PC-3 (cell line): ENCODE results near the gene GRM1. TPM values are rescaled to one million over a fixed set of nuclear protein-coding genes. Genes with fewer than 3 reads are reported as not detected.

Source experiments
- ATAC-seq: fragments of 200-7000 bp; cut with Tn5 transposase; 2 replicates; pipeline ENCODE4 v1.9.1; 2020; ENCODE audit warnings: mild to moderate bottlenecking, moderate library complexity
- BruUV-seq: library from RNA; stranded (reverse); fragments of 400-500 nt; replicated peaks from 2 replicates; lab custom pipeline; 2021; lab: Mats Ljungman, UMichigan
- CTCF ChIA-PET: fragments of 300-600 bp; sonication (Branson Sonifier 250); formaldehyde crosslinking; loops from one replicate; lab custom pipeline; 2022; ENCODE audit warnings: antibody characterized with exemption; lab: Charles Lee
- POLR2A ChIA-PET: fragments of 300-600 bp; sonication (Branson Sonifier 250); formaldehyde crosslinking; loops from one replicate; lab custom pipeline; 2022; ENCODE audit warnings: antibody characterized with exemption; ENCODE audit not compliant: unreplicated experiment; lab: Charles Lee
- DNase-seq: peaks from one replicate; pipeline ENCODE4 v3.0.0-alpha.2; 2015
- H2AFZ ChIP-seq: fragments of 300-600 bp; sonication (generic); 2 replicates; pipeline ENCODE4 v1.6.0; 2016; ENCODE audit warnings: antibody characterized with exemption, low read length
- H3F3A ChIP-seq: fragments of 300-600 bp; sonication (generic); one replicate; pipeline ENCODE4 v1.6.0; 2017; ENCODE audit warnings: antibody characterized with exemption, low read length, control low read depth, mild to moderate bottlenecking; ENCODE audit not compliant: unreplicated experiment
- H3K27ac ChIP-seq: fragments of 300-600 bp; sonication (generic); 2 replicates; pipeline ENCODE4 v1.5.1; 2016; ENCODE audit warnings: mild to moderate bottlenecking, low read length
- H3K27me3 ChIP-seq: fragments of 300-600 bp; sonication (generic); 2 replicates; pipeline ENCODE4 v1.6.1; 2016; ENCODE audit warnings: low read length, mixed read lengths
- H3K36me3 ChIP-seq: fragments of 300-600 bp; sonication (generic); 2 replicates; pipeline ENCODE4 v1.6.1; 2016; ENCODE audit warnings: low read depth, mixed run types, low read length, mixed read lengths
- H3K4me1 ChIP-seq: fragments of 300-600 bp; sonication (generic); 2 replicates; pipeline ENCODE4 v1.5.1; 2016; ENCODE audit warnings: low read length; ENCODE audit not compliant: insufficient read depth
- H3K4me2 ChIP-seq: fragments of 300-600 bp; sonication (generic); 2 replicates; pipeline ENCODE4 v1.6.0; 2016; ENCODE audit warnings: low read length
- H3K4me3 ChIP-seq: fragments of 300-600 bp; sonication (generic); 2 replicates; pipeline ENCODE4 v1.5.1; 2016; ENCODE audit warnings: mild to moderate bottlenecking, low read length, mixed read lengths
- H3K79me2 ChIP-seq: fragments of 300-600 bp; sonication (generic); 2 replicates; pipeline ENCODE4 v1.6.1; 2017; ENCODE audit warnings: low read length, mixed read lengths
- H3K9ac ChIP-seq: fragments of 300-600 bp; sonication (generic); 2 replicates; pipeline ENCODE4 v1.6.0; 2016; ENCODE audit warnings: mild to moderate bottlenecking, low read length
- H3K9me2 ChIP-seq: fragments of 300-600 bp; sonication (generic); replicated peaks from 2 replicates; pipeline ENCODE4 v1.6.1; 2016; ENCODE audit warnings: mixed run types, low read length, mixed read lengths
- H3K9me3 ChIP-seq: fragments of 300-600 bp; sonication (generic); 2 replicates; pipeline ENCODE4 v1.6.1; 2016; ENCODE audit warnings: low read length, mixed read lengths
- H4K20me1 ChIP-seq: fragments of 300-600 bp; sonication (generic); 2 replicates; pipeline ENCODE4 v1.6.1; 2016; ENCODE audit warnings: low read length, mixed read lengths
- CTCF ChIP-seq: fragments of 300-600 bp; sonication (generic); conservative IDR thresholded peaks from 2 replicates; pipeline ENCODE4 v1.5.1; 2017; ENCODE audit warnings: antibody characterized with exemption, low read depth, mild to moderate bottlenecking, low read length
- EZH2 ChIP-seq: fragments of 300-600 bp; sonication (generic); IDR thresholded peaks from one replicate; pipeline ENCODE4 v1.6.1; 2017; ENCODE audit warnings: antibody characterized with exemption, mild to moderate bottlenecking, low read length; ENCODE audit not compliant: unreplicated experiment
- EZH2phosphoT487 ChIP-seq: fragments of 300-600 bp; sonication (generic); IDR thresholded peaks from 2 replicates; pipeline ENCODE4 v1.6.1; 2018; ENCODE audit warnings: mild to moderate bottlenecking, antibody characterized with exemption, low read length, borderline replicate concordance
- intact Hi-C: fragments of 100-400 bp; cut with micrococcal nuclease; formaldehyde crosslinking; loops from 2 replicates; pipeline ENCODE4 v1.9.0; 2023
- total RNA-seq: library from RNA; depleted of rRNA; stranded (reverse); fragments of >200 nt; gene quantifications from 2 replicates; pipeline ENCODE4 v1.2.3, GENCODE V29; 2014

Gene GRM1
- total RNA-seq, 1 experiment from 2014 or later = 0.11 TPM

GRCh38 chr6:146127447-146128215 is 98.8 kb downstream of the GRM1 start:
- no peak for DNase-seq
- H3K9me2 ChIP-seq = no peaks in the 10 kb centered on the region
- no peaks in the 10 kb centered on the region for H3K9me3 ChIP-seq
- H4K20me1 ChIP-seq = no peaks in the 10 kb centered on the region
- H3K4me1 ChIP-seq = no peaks in the 10 kb centered on the region
- H3K27me3 ChIP-seq = no peaks in the 10 kb centered on the region
- no peaks in the 10 kb centered on the region for H3K79me2 ChIP-seq
- no peaks in the 10 kb centered on the region for H3K36me3 ChIP-seq
- no peak overlapping the region for H2AFZ ChIP-seq
- ATAC-seq = no peak
- POLR2A ChIA-PET = no interaction called here
- H3F3A ChIP-seq = no peaks in the 10 kb centered on the region
- intact Hi-C loops = no loop called here
- H3K4me3 ChIP-seq = no peak overlapping the region
- BruUV-seq = no TSS peak
- no peak overlapping the region for H3K9ac ChIP-seq
- CTCF ChIA-PET = no interaction called here
- H3K27ac ChIP-seq = no peak overlapping the region
- no peak for TF ChIP-seq CTCF
- no peak overlapping the region for H3K4me2 ChIP-seq

- Histone ChIP-seq H3K9me2 (no peaks in the 10 kb centered on the region), H3K36me3 (no peaks in the 10 kb centered on the region), H2AFZ (no peak overlapping the region), H3F3A (no peaks in the 10 kb centered on the region), H3K27ac (no peak overlapping the region), H3K79me2 (no peaks in the 10 kb centered on the region), H3K9me3 (no peaks in the 10 kb centered on the region), H4K20me1 (no peaks in the 10 kb centered on the region), H3K27me3 (peaks cover 8% of the 10 kb centered on the region; the same call in 1 of the 2 replicates), H3K4me3 (no peak overlapping the region), H3K4me1 (no peaks in the 10 kb centered on the region), H3K4me2 (no peak overlapping the region), H3K9ac (no peak overlapping the region)
- intact Hi-C loops = no loop called here
- DNase-seq = no peak
- no peak for ATAC-seq
- no TSS peak for BruUV-seq
- TF ChIP-seq EZH2 = no peak
- TF ChIP-seq EZH2phosphoT487 = no peak
- no peak for TF ChIP-seq CTCF
- POLR2A ChIA-PET = no interaction called here
- CTCF ChIA-PET = no interaction called here
Measured at GRCh38 chr6:146133866-146134265, 105.0 kb downstream of the GRM1 start.

GRCh38 chr6:146135167-146135566 is 106.3 kb downstream of the GRM1 start:
- H3K27ac ChIP-seq = no peak overlapping the region
- CTCF ChIA-PET = no interaction called here
- H3K4me2 ChIP-seq = no peak overlapping the region
- H4K20me1 ChIP-seq = no peaks in the 10 kb centered on the region
- no peak overlapping the region for H3K4me3 ChIP-seq
- H3K36me3 ChIP-seq = no peaks in the 10 kb centered on the region
- TF ChIP-seq CTCF = no peak
- TF ChIP-seq EZH2 = no peak
- TF ChIP-seq EZH2phosphoT487 = no peak
- H3K9me3 ChIP-seq = no peaks in the 10 kb centered on the region
- H2AFZ ChIP-seq = no peak overlapping the region
- DNase-seq (no peak), ATAC-seq (no peak)
- H3K9me2 ChIP-seq = no peaks in the 10 kb centered on the region
- peaks cover 8% of the 10 kb centered on the region; the same call in 1 of the 2 replicates for H3K27me3 ChIP-seq
- no TSS peak for BruUV-seq
- H3K79me2 ChIP-seq = no peaks in the 10 kb centered on the region
- H3F3A ChIP-seq = no peaks in the 10 kb centered on the region
- POLR2A ChIA-PET = no interaction called here
- H3K4me1 ChIP-seq = no peaks in the 10 kb centered on the region
- intact Hi-C loops = no loop called here
- no peak overlapping the region for H3K9ac ChIP-seq
